GM18907 (cell line): ENCODE results near the gene PLA2G15.

Source experiments
- ATAC-seq: cut with Tn5 transposase; IDR thresholded peaks from one replicate; pipeline ENCODE4 v1.9.1; 2021; ENCODE audit warnings: mild to moderate bottlenecking, moderate library complexity; ENCODE audit not compliant: unreplicated experiment

PLA2G15 gene

GRCh38 chr16:68244903-68245853, at the start of gene PLA2G15:
TSS of gene PLA2G15 (plus strand) at chr16:68245373. CDS start at chr16:68245427, 54 bp downstream.
- peak; percentile 82 for ATAC-seq

- no peak for ATAC-seq
Observed at GRCh38 chr16:68197250-68197649, 47.9 kb upstream of the PLA2G15 start.

- no peak for ATAC-seq
Observed at GRCh38 chr16:68200088-68200783, 44.9 kb upstream of the PLA2G15 start.

- no peak for ATAC-seq
Observed at GRCh38 chr16:68202091-68202519, 43.1 kb upstream of the PLA2G15 start.

GRCh38 chr16:68206245-68206644, 38.9 kb upstream of the PLA2G15 start:
- ATAC-seq, result no peak

- no peak for ATAC-seq
Observed at GRCh38 chr16:68214726-68215125, 30.4 kb upstream of the PLA2G15 start.

- no peak for ATAC-seq
Observed at GRCh38 chr16:68215302-68215701, 29.9 kb upstream of the PLA2G15 start.

- ATAC-seq, result no peak
Observed at GRCh38 chr16:68216240-68216639, 28.9 kb upstream of the PLA2G15 start.

GRCh38 chr16:68217506-68217905, 27.7 kb upstream of the PLA2G15 start:
- no peak for ATAC-seq

GRCh38 chr16:68219725-68220351, 25.3 kb upstream of the PLA2G15 start:
- no peak for ATAC-seq

GRCh38 chr16:68223072-68223471, 22.1 kb upstream of the PLA2G15 start:
- ATAC-seq, result no peak

- ATAC-seq, result no peak
Observed at GRCh38 chr16:68226116-68226515, 19.1 kb upstream of the PLA2G15 start.

GRCh38 chr16:68227183-68227793, 17.9 kb upstream of the PLA2G15 start:
- no peak for ATAC-seq

GRCh38 chr16:68227850-68228553, 17.2 kb upstream of the PLA2G15 start:
- no peak for ATAC-seq

GRCh38 chr16:68228652-68229051, 16.5 kb upstream of the PLA2G15 start:
- ATAC-seq, result no peak

GRCh38 chr16:68229431-68230175, 15.6 kb upstream of the PLA2G15 start:
- ATAC-seq, result no peak

- ATAC-seq, result no peak
Observed at GRCh38 chr16:68230176-68230571, 15.0 kb upstream of the PLA2G15 start.

GRCh38 chr16:68230956-68231355, 14.2 kb upstream of the PLA2G15 start:
- ATAC-seq, result no peak

- ATAC-seq, result no peak
Observed at GRCh38 chr16:68231384-68232136, 13.6 kb upstream of the PLA2G15 start.
